ENCODE data around the gene ARHGAP30. TPM values are rescaled to one million over a fixed set of nuclear protein-coding genes. Genes with fewer than 3 reads are reported as not detected.
A peak's percentile ranks its signal among the peaks of the same experiment; 100 is the strongest.

ARHGAP30 gene, protein sequence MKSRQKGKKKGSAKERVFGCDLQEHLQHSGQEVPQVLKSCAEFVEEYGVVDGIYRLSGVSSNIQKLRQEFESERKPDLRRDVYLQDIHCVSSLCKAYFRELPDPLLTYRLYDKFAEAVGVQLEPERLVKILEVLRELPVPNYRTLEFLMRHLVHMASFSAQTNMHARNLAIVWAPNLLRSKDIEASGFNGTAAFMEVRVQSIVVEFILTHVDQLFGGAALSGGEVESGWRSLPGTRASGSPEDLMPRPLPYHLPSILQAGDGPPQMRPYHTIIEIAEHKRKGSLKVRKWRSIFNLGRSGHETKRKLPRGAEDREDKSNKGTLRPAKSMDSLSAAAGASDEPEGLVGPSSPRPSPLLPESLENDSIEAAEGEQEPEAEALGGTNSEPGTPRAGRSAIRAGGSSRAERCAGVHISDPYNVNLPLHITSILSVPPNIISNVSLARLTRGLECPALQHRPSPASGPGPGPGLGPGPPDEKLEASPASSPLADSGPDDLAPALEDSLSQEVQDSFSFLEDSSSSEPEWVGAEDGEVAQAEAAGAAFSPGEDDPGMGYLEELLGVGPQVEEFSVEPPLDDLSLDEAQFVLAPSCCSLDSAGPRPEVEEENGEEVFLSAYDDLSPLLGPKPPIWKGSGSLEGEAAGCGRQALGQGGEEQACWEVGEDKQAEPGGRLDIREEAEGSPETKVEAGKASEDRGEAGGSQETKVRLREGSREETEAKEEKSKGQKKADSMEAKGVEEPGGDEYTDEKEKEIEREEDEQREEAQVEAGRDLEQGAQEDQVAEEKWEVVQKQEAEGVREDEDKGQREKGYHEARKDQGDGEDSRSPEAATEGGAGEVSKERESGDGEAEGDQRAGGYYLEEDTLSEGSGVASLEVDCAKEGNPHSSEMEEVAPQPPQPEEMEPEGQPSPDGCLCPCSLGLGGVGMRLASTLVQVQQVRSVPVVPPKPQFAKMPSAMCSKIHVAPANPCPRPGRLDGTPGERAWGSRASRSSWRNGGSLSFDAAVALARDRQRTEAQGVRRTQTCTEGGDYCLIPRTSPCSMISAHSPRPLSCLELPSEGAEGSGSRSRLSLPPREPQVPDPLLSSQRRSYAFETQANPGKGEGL
- total RNA-seq (2021; ENCODE audit: unreplicated experiment) (0.36 TPM), Bru-seq, nascent RNA (percentile 4 among the genes with signal in this experiment), BruChase-seq, experiment 1, labeled RNA remaining after a 2-hour chase (percentile 13 among the genes with signal in this experiment), BruChase-seq, experiment 2, labeled RNA remaining after a 6-hour chase (percentile 19 among the genes with signal in this experiment)
- polyA plus RNA-seq (2012; ENCODE audit: insufficient read length): not detected
- long read RNA-seq: 0 reads

- in situ Hi-C loops (cut with HindIII; ENCODE audit: low pct_unique_long_range_greater_than_20kb, low sequenced_read_pairs) (no loop called here), intact Hi-C loops (cut with micrococcal nuclease; ENCODE audit: unreplicated experiment) (no loop called here)
- Histone ChIP-seq H3K4me1 (ENCODE audit: control insufficient read depth, insufficient read depth, low read length) (no peaks in the 10 kb centered on the region), H3K4me3 (ENCODE audit: low read depth in 2 of 2, low read length in 2 of 2) (no peak within 1 kb of the TSS), H3K27me3 (ENCODE audit: control insufficient read depth, insufficient read depth, low read length) (no peaks in the 10 kb centered on the region), H3K9me3 (ENCODE audit: control insufficient read depth, insufficient read depth, low read depth, low read length) (no peaks in the 10 kb centered on the region), H3K27ac (ENCODE audit: low read length) (no peak within 1 kb of the TSS), H3K36me3 (ENCODE audit: control insufficient read depth, insufficient read depth, low read length) (no peaks in the 10 kb centered on the region)
- no TSS peak for BruUV-seq (replicated peaks)
- ChIA-PET CTCF (no interaction called here), POLR2A (no interaction called here)
- DNase-seq (ENCODE audit: low read depth, low spot score) (no peak), ATAC-seq (no peak)
- TF ChIP-seq POLR2AphosphoS5 (IDR thresholded peaks at IDR 0.05; ENCODE audit: low read depth, low read length) (no peak), SIN3A (IDR thresholded peaks at IDR 0.05; ENCODE audit: borderline replicate concordance, insufficient read depth, low read depth, low read length) (no peak)
- TF ChIP-seq, protein P1, sequence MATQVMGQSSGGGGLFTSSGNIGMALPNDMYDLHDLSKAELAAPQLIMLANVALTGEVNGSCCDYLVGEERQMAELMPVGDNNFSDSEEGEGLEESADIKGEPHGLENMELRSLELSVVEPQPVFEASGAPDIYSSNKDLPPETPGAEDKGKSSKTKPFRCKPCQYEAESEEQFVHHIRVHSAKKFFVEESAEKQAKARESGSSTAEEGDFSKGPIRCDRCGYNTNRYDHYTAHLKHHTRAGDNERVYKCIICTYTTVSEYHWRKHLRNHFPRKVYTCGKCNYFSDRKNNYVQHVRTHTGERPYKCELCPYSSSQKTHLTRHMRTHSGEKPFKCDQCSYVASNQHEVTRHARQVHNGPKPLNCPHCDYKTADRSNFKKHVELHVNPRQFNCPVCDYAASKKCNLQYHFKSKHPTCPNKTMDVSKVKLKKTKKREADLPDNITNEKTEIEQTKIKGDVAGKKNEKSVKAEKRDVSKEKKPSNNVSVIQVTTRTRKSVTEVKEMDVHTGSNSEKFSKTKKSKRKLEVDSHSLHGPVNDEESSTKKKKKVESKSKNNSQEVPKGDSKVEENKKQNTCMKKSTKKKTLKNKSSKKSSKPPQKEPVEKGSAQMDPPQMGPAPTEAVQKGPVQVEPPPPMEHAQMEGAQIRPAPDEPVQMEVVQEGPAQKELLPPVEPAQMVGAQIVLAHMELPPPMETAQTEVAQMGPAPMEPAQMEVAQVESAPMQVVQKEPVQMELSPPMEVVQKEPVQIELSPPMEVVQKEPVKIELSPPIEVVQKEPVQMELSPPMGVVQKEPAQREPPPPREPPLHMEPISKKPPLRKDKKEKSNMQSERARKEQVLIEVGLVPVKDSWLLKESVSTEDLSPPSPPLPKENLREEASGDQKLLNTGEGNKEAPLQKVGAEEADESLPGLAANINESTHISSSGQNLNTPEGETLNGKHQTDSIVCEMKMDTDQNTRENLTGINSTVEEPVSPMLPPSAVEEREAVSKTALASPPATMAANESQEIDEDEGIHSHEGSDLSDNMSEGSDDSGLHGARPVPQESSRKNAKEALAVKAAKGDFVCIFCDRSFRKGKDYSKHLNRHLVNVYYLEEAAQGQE (IDR thresholded peaks at IDR 0.05; ENCODE audit: insufficient read depth in 1 of 2, low read depth in 2 of 2, low read length in 1 of 2): no peak
These were observed at the start of gene ARHGAP30 for GRCh38 chr1:161069731-161070270. TSS of gene ARHGAP30 (minus strand) at chr1:161069891. CDS start at chr1:161069624, 267 bp downstream.

GRCh38 chr1:161117759-161118581 lies 48.3 kb upstream of the ARHGAP30 start, which contains the start of the genes NIT1 and PFDN2:
TSS of gene NIT1 (plus strand) at chr1:161118105. CDS start at chr1:161118177, 72 bp downstream.
TSS of gene PFDN2 (minus strand) at chr1:161118037. CDS start at chr1:161118026, 11 bp downstream.
- CTCF ChIA-PET: no interaction called here
- intact Hi-C loops (cut with micrococcal nuclease; ENCODE audit: unreplicated experiment): no loop called here
- DNase-seq (ENCODE audit: low read depth, low spot score): no peak

More at GRCh38 chr1:161117759-161118581, 48.3 kb upstream of the ARHGAP30 start, which contains the start of the genes NIT1 and PFDN2:
- Histone ChIP-seq H3K27ac (ENCODE audit: low read length) (peak within 1 kb of the TSS; percentile 98), H3K9me3 (ENCODE audit: control insufficient read depth, insufficient read depth, low read depth, low read length) (no peaks in the 10 kb centered on the region), H3K4me1 (ENCODE audit: control insufficient read depth, insufficient read depth, low read length) (peaks cover 36% of the 10 kb centered on the region), H3K4me3 (ENCODE audit: low read depth in 2 of 2, low read length in 2 of 2) (peak within 1 kb of the TSS; percentile 100), H3K36me3 (ENCODE audit: control insufficient read depth, insufficient read depth, low read length) (peaks cover 19% of the 10 kb centered on the region), H3K27me3 (ENCODE audit: control insufficient read depth, insufficient read depth, low read length) (no peaks in the 10 kb centered on the region)
- TF ChIP-seq, protein P1 (IDR thresholded peaks at IDR 0.05; ENCODE audit: insufficient read depth in 1 of 2, low read depth in 2 of 2, low read length in 1 of 2): peak in 1 of 2 experiments; percentile 45; a peak in 1 of 4 replicates
- TF ChIP-seq POLR2AphosphoS5 (IDR thresholded peaks at IDR 0.05; ENCODE audit: low read depth, low read length): peak; percentile 82
- TF ChIP-seq CTCF (IDR thresholded peaks at IDR 0.05): no peak
- no peak for TF ChIP-seq TCF7L2 (IDR thresholded peaks at IDR 0.05; ENCODE audit: low read depth, low read length)
- peak; percentile 81; the same call in 1 of the 2 replicates for TF ChIP-seq SIN3A (IDR thresholded peaks at IDR 0.05; ENCODE audit: borderline replicate concordance, insufficient read depth, low read depth, low read length)
- in situ Hi-C loops (cut with HindIII; ENCODE audit: low pct_unique_long_range_greater_than_20kb, low sequenced_read_pairs): no loop called here
- ATAC-seq: peak; percentile 92
- POLR2A ChIA-PET: interaction anchor here (0.7 to 1.5 kb wide), 4 partner anchors 15 to 36 kb away, joined by 4 to 11 read pairs (median 8); partner anchors contain the start of genes DEDD and UFC1
- no TSS peak for BruUV-seq (replicated peaks)

Measured in Panc1 (cell line).